HCT116 (cell line): ENCODE data around the gene TSC22D4. TPM values are rescaled to one million over a fixed set of nuclear protein-coding genes. Genes with fewer than 3 reads are reported as not detected.

Experiments
- ATAC-seq: fragments of 200-7000 bp; cut with Tn5 transposase; 2 replicates; pipeline ENCODE4 v1.9.1; 2020; ENCODE audit warnings: mild to moderate bottlenecking, moderate library complexity
- BruUV-seq: library from RNA; stranded (reverse); fragments of 400-500 nt; replicated peaks from 2 replicates; lab custom pipeline; 2021; lab: Mats Ljungman, UMichigan
- CTCF ChIA-PET: fragments of 300-600 bp; sonication (Branson Sonifier 250); formaldehyde crosslinking; loops from one replicate; lab custom pipeline; 2021; ENCODE audit warnings: antibody characterized with exemption; lab: Charles Lee
- POLR2A ChIA-PET: fragments of 300-600, 350-600 bp; sonication (Branson Sonifier 250); formaldehyde crosslinking; loops from one replicate; lab custom pipeline; 2021; ENCODE audit warnings: antibody characterized with exemption; lab: Charles Lee
- RAD21 ChIA-PET, 2 experiments: fragments of 300-600 bp; sonication (Branson Sonifier 250); formaldehyde crosslinking; loops; one replicate each; lab custom pipeline; 2023; ENCODE audit warnings: low total read pairs in 2 of 2; ENCODE audit not compliant: uncharacterized antibody in 2 of 2, unreplicated experiment in 2 of 2, low non-redundant PET in 1 of 2; lab: Charles Lee
- DNase-seq: peaks from one replicate; pipeline ENCODE4 v3.0.0-alpha.2; 2010; ENCODE audit warnings: low read depth, low spot score
- H2AFZ ChIP-seq: fragments of 200-600 bp; shearing (Covaris generic), sonication (generic); 2 replicates; pipeline ENCODE4 v1.6.1; 2017; ENCODE audit warnings: low read depth, mixed run types, mixed read lengths, antibody characterized with exemption, low read length; ENCODE audit not compliant: poor library complexity, severe bottlenecking
- H3K27ac ChIP-seq: 2 replicates; pipeline ENCODE4 v1.5.1; 2012; ENCODE audit warnings: low read depth, low read length
- H3K27me3 ChIP-seq: fragments of 200-600 bp; sonication (generic); 2 replicates; pipeline ENCODE4 v1.6.1; 2016; ENCODE audit warnings: mixed run types, low read length, mixed read lengths; ENCODE audit not compliant: insufficient read depth
- H3K36me3 ChIP-seq, 2 experiments: fragments of 200-500 bp in 1 of 2; fragments of 200-600 bp in 1 of 2; sonication (Bioruptor generic) in 1 of 2; sonication (generic) in 1 of 2; 2 replicates each; pipeline versions ENCODE4 v1.5.1 to v1.6.1; 2014 to 2016; ENCODE audit warnings: low read length in 2 of 2, inconsistent platforms in 1 of 2, mixed read lengths in 1 of 2, mixed run types in 1 of 2; ENCODE audit not compliant: insufficient read depth in 2 of 2, control insufficient read depth in 1 of 2
- H3K4me1 ChIP-seq, 2 experiments: fragments of 200-600 bp in 1 of 2; sonication (generic) in 1 of 2; 2 replicates each; pipeline versions ENCODE4 v1.5.1 to v1.6.1; 2012 to 2017; ENCODE audit warnings: low read length in 2 of 2, inconsistent platforms in 1 of 2, mild to moderate bottlenecking in 1 of 2, mixed read lengths in 1 of 2, mixed run types in 1 of 2, moderate library complexity in 1 of 2; ENCODE audit not compliant: insufficient read depth in 2 of 2, control insufficient read depth in 1 of 2
- H3K4me2 ChIP-seq: fragments of 200-600 bp; sonication (generic); 2 replicates; pipeline ENCODE4 v1.6.1; 2017; ENCODE audit warnings: mixed run types, low read length, mixed read lengths
- H3K4me3 ChIP-seq, 2 experiments: fragments of 200-600 bp in 1 of 2; sonication (generic) in 1 of 2; replicated peaks in 1 of 2; 2 replicates each; pipeline ENCODE4 v1.5.1; 2011 to 2016; ENCODE audit warnings: low read length in 2 of 2, control low read depth in 1 of 2, low read depth in 1 of 2, mild to moderate bottlenecking in 1 of 2, mixed read lengths in 1 of 2, mixed run types in 1 of 2
- H3K79me2 ChIP-seq: fragments of 200-600 bp; sonication (generic); 2 replicates; pipeline ENCODE4 v1.6.1; 2017; ENCODE audit warnings: mild to moderate bottlenecking, mixed run types, low read length, moderate library complexity, mixed read lengths; ENCODE audit not compliant: insufficient read depth
- H3K9ac ChIP-seq: fragments of 200-600 bp; sonication (generic); 2 replicates; pipeline ENCODE4 v1.6.1; 2016; ENCODE audit warnings: low read length, mixed read lengths
- H3K9me2 ChIP-seq: fragments of 200-600 bp; sonication (generic), shearing (Covaris generic); 2 replicates; pipeline ENCODE4 v1.6.1; 2017; ENCODE audit warnings: mixed run types, mild to moderate bottlenecking, moderate library complexity; ENCODE audit not compliant: insufficient read depth
- H3K9me3 ChIP-seq, 2 experiments: fragments of 200-500 bp in 1 of 2; fragments of 200-600 bp in 1 of 2; sonication (Bioruptor generic) in 1 of 2; sonication (generic) in 1 of 2; 2 replicates each; pipeline ENCODE4 v1.6.1; 2014 to 2017; ENCODE audit warnings: low read length in 2 of 2, mixed read lengths in 2 of 2, inconsistent platforms in 1 of 2, low read depth in 1 of 2, mild to moderate bottlenecking in 1 of 2, mixed run types in 1 of 2, moderate library complexity in 1 of 2; ENCODE audit not compliant: control insufficient read depth in 1 of 2, insufficient read depth in 1 of 2
- H4K20me1 ChIP-seq: fragments of 200-600 bp; sonication (generic), shearing (Covaris generic); 2 replicates; pipeline ENCODE4 v1.6.1; 2017; ENCODE audit warnings: mixed run types, mild to moderate bottlenecking, moderate library complexity; ENCODE audit not compliant: insufficient read depth
- ATF3 ChIP-seq: IDR thresholded peaks from 2 replicates; pipeline ENCODE4 v1.6.1; 2012
- CBX3 ChIP-seq: IDR thresholded peaks from 2 replicates; pipeline ENCODE4 v1.6.1; 2012; ENCODE audit warnings: low read depth
- CEBPB ChIP-seq: IDR thresholded peaks from 2 replicates; pipeline ENCODE4 v1.6.1; 2012; ENCODE audit warnings: low read depth
- CTCF ChIP-seq, 3 experiments: fragments of 200-600 bp in 1 of 3; sonication (generic) in 1 of 3; IDR thresholded peaks in 2 of 3; conservative IDR thresholded peaks in 1 of 3; 2 replicates each; pipeline ENCODE4 v1.5.1; 2012 to 2017; ENCODE audit warnings: low read depth in 2 of 3, low read length in 2 of 3, antibody characterized with exemption in 1 of 3, borderline replicate concordance in 1 of 3, control low read depth in 1 of 3, mild to moderate bottlenecking in 1 of 3, mixed read lengths in 1 of 3, mixed run types in 1 of 3, moderate library complexity in 1 of 3; ENCODE audit not compliant: insufficient read depth in 1 of 3
- EGR1 ChIP-seq: IDR thresholded peaks from 2 replicates; pipeline ENCODE4 v1.6.1; 2012; ENCODE audit warnings: low read depth
- ELF1 ChIP-seq: IDR thresholded peaks from 2 replicates; pipeline ENCODE4 v1.6.1; 2012; ENCODE audit warnings: low read depth, borderline replicate concordance
- EZH2 ChIP-seq: fragments of 200-600 bp; sonication (generic); IDR thresholded peaks from 2 replicates; pipeline ENCODE4 v1.6.1; 2017; ENCODE audit warnings: antibody characterized with exemption, mixed run types
- EZH2phosphoT487 ChIP-seq: fragments of 200-600 bp; IDR thresholded peaks from 2 replicates; pipeline ENCODE4 v1.6.1; 2018; ENCODE audit warnings: antibody characterized with exemption, borderline replicate concordance
- FOSL1 ChIP-seq: IDR thresholded peaks from 2 replicates; pipeline ENCODE4 v1.6.1; 2012; ENCODE audit warnings: low read depth
- JUND ChIP-seq: IDR thresholded peaks from 2 replicates; pipeline ENCODE4 v1.6.1; 2012
- POLR2A ChIP-seq: IDR thresholded peaks from 2 replicates; pipeline ENCODE4 v1.7.0; 2011; ENCODE audit warnings: borderline replicate concordance; ENCODE audit not compliant: insufficient read depth, insufficient read length; ENCODE audit errors: extremely low read depth
- SIN3A ChIP-seq: IDR thresholded peaks from 2 replicates; pipeline ENCODE4 v1.6.1; 2012; ENCODE audit warnings: low read depth
- SP1 ChIP-seq: IDR thresholded peaks from 2 replicates; pipeline ENCODE4 v1.6.1; 2012; ENCODE audit warnings: low read depth
- SRF ChIP-seq: IDR thresholded peaks from 2 replicates; pipeline ENCODE4 v1.6.1; 2012; ENCODE audit warnings: low read depth
- TCF7L2 ChIP-seq: IDR thresholded peaks from 2 replicates; pipeline ENCODE4 v1.7.0; 2011; ENCODE audit warnings: borderline replicate concordance, inconsistent platforms; ENCODE audit not compliant: insufficient read depth, insufficient read length; ENCODE audit errors: extremely low read depth
- YY1 ChIP-seq: IDR thresholded peaks from 2 replicates; pipeline ENCODE4 v1.6.1; 2011; ENCODE audit warnings: low read length, low read depth, moderate library complexity, mild to moderate bottlenecking; ENCODE audit not compliant: insufficient replicate concordance; ENCODE audit errors: extremely low read depth
- ZBTB33 ChIP-seq: IDR thresholded peaks from 2 replicates; pipeline ENCODE4 v1.6.1; 2011; ENCODE audit warnings: mild to moderate bottlenecking, low read length, moderate library complexity; ENCODE audit not compliant: insufficient replicate concordance; ENCODE audit errors: extremely low read depth
- ZNF274 ChIP-seq: fragments of 200-500 bp; sonication (Bioruptor generic); IDR thresholded peaks from 2 replicates; pipeline ENCODE4 v1.6.1; 2014; ENCODE audit warnings: mild to moderate bottlenecking, low read depth, low read length, inconsistent platforms
- intact Hi-C: fragments of 100-400 bp; cut with micrococcal nuclease; formaldehyde crosslinking; loops from 2 replicates; pipeline ENCODE4 v1.10.0; 2022
- total RNA-seq: library from RNA; stranded (reverse); gene quantifications from one replicate; pipeline ENCODE4 v1.2.1, GENCODE V29; 2021; ENCODE audit not compliant: unreplicated experiment

Gene TSC22D4
- total RNA-seq, 1 experiment from 2014 or later: 36.9 TPM

GRCh38 chr7:100464791-100465190 lies 14.2 kb downstream of the TSC22D4 start:
- Histone ChIP-seq H3K27me3 (no peaks in the 10 kb centered on the region), H3K79me2 (no peaks in the 10 kb centered on the region), H3K36me3 (no peaks in the 10 kb centered on the region), H3K4me2 (no peak overlapping the region), H4K20me1 (no peaks in the 10 kb centered on the region), H3K9me2 (no peaks in the 10 kb centered on the region), H3K4me3 (no peak overlapping the region), H2AFZ (no peak overlapping the region), H3K9ac (no peak overlapping the region), H3K27ac (no peak overlapping the region), H3K9me3 (no peaks in the 10 kb centered on the region), H3K4me1 (peaks cover 5 to 18% of the 10 kb centered on the region in 2 experiments)
- ChIA-PET POLR2A (interaction anchor here (1.5 kb wide), 1 partner anchor 122 kb away, joined by 6 read pairs; the partner anchor contains the start of genes FBXO24 and LRCH4), CTCF (interaction anchor here (1.0 to 2.4 kb wide), 5 partner anchors 10 to 240 kb away, joined by 3 to 13 read pairs (median 6); partner anchors contain the start of genes FBXO24, LRCH4 and POP7), RAD21 (no interaction called here)
- ATAC-seq (no peak), DNase-seq (no peak)
- no TSS peak for BruUV-seq
- intact Hi-C loops: no loop called here
- TF ChIP-seq CBX3 (no peak), POLR2A (no peak), ELF1 (no peak), SRF (no peak), SP1 (no peak), ZNF274 (no peak), SIN3A (no peak), EZH2phosphoT487 (no peak), ATF3 (no peak), EGR1 (no peak), ZBTB33 (no peak), JUND (no peak), YY1 (no peak), TCF7L2 (no peak), FOSL1 (no peak), EZH2 (no peak), CEBPB (no peak), CTCF (IDR thresholded peaks at IDR 0.05 in 2 of 3, conservative IDR thresholded peaks at IDR 0.05 in 1 of 3; ENCODE audit: borderline replicate concordance in 1 of 3, insufficient read depth in 1 of 3, low read depth in 2 of 3, low read length in 2 of 3) (no peak)
